ENCODE data around the gene ALDH1L1.

ALDH1L1 gene

GRCh38 chr3:126132751-126133511, 47.5 kb downstream of the ALDH1L1 start:
- no peak for DNase-seq

DNA sequence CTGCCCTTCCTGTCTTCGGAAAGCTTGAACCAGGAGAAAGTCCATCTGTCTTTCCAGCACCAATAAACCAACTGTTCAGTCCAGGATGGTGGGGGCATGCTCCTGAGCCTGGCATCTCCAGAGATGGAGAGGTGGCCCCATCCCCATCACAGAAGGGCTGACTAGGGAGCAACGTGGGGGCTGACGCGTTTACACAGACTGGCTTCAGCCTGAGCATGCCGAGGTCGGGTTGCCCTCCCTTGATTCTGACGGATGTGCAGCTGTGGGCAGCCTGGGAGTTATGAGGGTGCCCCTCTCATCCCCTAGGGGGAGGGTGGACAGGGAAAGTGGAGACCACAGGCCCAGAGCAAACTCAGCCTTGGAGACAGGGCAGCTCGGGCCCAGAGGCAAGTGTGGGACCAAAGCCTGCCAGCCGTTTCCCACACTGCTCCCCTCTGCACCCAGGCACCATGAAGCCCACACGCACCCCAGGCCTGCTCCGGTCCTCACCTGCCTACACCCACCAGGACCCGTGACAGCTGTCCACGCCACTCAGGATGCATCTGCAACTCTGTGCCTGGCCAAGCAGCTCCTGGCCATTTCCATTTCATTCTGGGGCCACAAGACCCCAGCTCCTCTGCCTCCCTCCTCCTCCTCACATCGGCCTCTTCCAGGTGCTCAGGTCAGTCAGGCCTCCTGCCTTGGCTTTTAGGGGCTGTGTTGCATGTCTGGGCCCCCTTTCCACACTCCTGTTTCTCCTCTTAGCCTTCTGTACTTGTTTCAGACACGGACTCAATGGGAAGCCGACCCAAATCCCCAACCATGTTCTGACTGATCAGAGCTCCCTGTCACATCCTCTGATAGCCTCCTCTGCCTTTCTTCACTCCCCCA, 48.3 kb downstream of the ALDH1L1 start:
- no peak for DNase-seq

DNA sequence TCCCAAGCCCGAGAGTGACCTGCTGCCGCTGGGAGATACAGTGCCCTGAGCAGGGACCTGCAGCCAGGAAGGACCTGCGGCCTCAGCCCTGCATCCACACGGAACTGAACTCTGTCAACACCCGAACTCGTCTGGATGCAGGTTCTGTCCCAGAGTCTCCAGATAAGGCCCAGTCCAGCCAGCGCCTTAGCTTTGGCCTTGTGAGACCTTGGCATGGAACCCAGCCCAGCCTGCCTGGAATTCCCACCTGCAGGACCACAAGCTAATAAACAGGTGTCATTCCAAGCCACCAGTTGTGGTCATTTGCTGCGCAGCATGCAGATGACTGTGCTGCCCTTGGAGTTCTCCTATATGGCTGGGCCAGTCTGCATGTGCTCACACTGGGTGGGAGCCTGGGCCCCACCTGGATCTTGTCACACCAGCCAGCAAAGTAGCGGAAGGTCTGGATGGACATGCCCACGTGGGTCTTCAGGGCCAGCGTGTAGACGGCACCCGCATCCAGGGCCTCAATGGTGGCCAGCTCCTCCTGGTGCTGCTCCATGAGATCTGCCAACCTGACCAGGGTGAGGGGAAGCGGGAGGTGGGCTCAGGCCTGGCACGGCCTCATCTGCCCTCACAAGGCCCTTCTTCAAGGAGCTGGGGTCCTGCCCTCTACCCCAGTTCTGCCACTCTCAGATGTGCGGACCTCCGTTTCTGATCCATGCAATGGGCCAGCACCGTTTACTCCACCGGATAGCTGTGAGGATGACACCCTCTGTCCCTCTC, 49.2 kb downstream of the ALDH1L1 start:
- no peak for DNase-seq

GRCh38 chr3:126130081-126130855, 50.1 kb downstream of the ALDH1L1 start:
- no peak for DNase-seq

DNA sequence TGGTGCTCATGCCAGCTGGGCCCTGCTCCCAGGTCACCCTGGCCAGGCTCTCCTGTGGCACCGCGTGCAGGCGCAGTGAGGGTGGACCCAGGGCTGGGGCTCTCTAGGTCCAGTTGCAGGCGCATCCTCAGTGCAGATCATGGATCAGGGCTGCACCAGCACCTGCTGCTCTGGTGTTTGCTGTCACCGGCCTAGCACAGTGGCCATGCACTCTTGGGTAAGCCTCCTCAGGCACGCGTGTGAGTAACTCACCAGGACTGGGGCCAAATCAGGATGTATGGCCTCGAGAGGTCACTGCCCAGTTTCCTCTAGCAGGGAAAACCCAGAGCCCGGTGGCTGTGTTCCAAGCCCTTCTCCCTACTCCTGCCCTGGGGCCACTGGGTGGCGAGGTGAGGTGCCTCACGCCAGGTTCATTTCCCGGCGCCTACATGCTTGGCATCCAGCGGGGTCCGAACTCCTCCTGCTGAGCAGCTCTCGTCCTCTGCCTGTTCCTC, 50.9 kb downstream of the ALDH1L1 start:
- no peak for DNase-seq

GRCh38 chr3:126128504-126129397, 51.6 kb downstream of the ALDH1L1 start:
- DNase-seq, result no peak

DNA sequence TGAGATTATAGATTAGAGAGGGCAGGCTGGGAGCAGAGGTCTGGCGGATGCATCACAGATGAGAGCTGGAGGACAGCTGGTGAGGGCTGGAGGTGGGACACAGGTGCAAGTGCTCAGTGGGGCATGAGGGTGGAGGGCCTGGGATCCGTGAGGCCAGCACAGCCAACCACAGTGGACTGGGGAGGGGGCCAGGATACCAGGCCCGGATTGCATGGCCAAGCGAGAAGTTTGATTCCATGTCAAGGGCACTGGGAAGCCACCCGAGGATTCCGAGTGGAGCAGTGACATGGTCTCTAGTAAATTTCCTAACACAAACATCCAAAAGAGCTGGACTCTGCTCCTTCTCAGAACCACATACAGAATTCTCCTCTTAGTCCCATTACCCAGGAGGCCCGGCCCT, 52.5 kb downstream of the ALDH1L1 start:
- no peak for DNase-seq

DNA sequence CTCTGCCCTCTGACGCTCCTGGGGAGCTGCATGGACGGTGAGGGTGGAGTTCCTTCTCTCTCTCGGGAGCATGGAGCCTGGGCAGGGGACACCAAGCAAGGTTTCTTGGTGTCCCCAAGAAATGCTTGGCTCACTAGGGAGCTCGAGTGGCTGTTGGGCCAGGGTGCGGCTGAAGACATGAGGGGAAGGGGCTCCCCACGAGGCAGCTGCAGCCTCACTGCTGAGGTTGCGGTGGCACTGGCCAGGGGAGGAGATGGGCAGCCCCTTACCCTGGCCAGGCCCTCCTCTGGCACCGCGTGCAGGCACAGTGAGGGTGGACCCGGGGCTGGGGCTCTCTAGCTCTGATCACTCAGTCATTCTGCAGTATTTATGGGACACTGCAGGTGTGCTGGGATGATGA, 52.9 kb downstream of the ALDH1L1 start:
- DNase-seq, result no peak

GRCh38 chr3:126126811-126127431, 53.5 kb downstream of the ALDH1L1 start:
- DNase-seq, result no peak

DNA sequence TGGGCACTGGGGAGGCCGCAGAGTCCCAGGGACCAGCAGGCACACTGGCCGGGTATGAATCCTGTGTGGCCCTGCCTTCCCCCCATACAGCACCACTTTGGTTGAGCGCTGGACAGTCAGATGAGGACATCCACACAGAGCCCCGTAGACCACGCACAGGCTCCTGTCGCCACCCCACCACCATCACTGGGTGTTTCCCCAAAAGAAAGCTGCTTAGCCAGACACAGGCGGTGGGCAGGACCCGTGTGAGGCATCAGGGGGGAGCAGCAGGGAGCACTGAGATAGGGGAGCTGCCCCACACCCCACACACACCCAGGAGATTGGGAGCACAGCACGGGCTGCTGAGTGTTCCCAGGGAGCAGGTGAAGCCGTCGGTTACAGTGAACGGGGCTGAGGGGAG, 54.1 kb downstream of the ALDH1L1 start:
- DNase-seq, result no peak

- no peak for DNase-seq
These were observed 54.6 kb downstream of the ALDH1L1 start for GRCh38 chr3:126125781-126126251.

DNA sequence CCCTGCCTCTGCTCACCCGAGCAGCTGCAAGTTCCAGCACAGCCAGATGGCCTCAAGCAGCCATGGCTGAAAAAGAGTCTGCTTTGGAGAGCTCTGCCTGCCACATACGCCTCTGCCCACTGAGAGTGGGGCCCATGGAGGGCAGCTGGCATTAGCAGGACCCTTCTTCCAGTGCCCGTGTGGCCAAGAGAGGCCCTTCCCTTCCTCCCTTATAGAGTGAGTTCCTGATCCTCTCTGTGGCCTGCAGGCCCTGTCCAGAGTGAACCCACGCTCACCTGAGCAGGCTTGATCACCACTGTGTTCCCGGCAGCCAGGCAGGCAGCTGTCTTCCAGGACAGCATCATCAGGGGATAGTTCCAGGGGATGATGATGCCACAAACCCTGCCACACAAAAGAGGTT, 55.0 kb downstream of the ALDH1L1 start:
- DNase-seq, result no peak

- DNase-seq, result no peak
These were observed 55.5 kb downstream of the ALDH1L1 start for GRCh38 chr3:126124896-126125295.

GRCh38 chr3:126124148-126124868, 56.1 kb downstream of the ALDH1L1 start:
- DNase-seq, result no peak

- DNase-seq, result no peak
These were observed 58.8 kb downstream of the ALDH1L1 start for GRCh38 chr3:126121632-126122031.

DNA sequence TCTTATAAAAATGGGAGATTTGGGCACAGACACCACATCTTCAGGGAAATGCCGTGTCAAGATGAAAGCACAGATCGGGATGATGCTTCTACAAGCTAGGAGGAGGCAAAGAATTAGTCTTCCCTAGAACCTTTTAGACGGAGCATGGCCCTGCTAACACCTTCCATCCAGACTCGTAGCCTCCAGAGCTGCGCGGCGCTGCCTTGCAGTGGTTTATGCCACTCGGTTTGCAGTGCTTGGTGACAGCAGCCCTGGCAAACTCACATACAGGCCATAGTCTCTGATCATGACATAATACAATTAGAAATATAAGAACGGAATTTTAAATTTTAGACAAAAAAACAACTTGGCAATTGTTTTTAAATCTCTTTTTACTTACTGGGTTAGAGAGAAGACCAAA, 59.3 kb downstream of the ALDH1L1 start:
- no peak for DNase-seq

DNA sequence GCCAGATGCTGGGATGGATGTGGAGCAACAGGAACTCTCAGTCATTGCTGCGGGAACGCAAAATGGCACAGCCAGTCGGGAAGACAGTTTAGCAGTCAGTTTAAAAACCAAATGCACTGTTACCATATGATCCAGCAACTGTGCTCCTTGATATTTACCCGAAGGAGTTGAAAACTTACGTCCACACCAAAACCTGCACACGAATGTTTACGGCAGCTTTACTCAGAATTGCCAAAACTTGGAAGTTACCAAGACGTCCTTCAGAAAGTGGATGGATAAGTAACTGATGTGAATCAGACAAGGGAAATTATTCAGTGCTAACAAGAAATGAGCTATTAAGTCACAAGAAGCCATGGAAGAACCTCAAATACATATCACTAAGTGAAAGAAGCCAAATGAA, 60.4 kb downstream of the ALDH1L1 start:
- DNase-seq, result no peak

DNA sequence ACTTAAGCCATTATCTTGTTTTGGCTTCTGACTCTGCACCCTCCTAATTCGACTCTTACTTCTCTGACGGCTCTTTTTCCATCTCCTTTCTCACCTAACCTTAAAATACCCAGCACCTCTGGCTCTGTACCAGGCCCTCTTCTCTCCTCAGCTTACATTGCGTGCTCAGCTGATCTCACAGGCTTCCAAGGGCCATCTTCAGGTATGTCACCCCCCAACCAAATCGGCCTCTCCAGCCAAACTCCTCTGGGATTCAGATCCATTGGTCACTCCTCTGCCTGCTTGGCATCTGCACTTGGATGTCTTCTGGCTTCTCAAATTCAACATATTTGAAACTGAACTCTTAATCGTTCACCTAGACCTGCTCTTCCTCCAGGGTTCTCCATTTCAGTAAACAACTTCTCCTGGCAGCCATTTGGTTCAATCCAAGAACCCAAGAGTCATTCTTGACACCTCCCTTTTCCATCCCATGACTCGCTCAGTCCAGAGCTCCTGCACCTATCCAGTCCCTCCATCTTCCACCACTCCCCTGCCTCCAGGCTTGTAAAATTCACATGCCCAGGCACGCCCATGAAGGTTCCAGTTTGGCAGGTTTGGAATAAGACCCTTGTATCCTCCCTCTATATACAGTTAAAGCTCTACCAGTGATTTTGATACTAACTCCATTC, 61.2 kb downstream of the ALDH1L1 start:
- DNase-seq, result no peak

DNA sequence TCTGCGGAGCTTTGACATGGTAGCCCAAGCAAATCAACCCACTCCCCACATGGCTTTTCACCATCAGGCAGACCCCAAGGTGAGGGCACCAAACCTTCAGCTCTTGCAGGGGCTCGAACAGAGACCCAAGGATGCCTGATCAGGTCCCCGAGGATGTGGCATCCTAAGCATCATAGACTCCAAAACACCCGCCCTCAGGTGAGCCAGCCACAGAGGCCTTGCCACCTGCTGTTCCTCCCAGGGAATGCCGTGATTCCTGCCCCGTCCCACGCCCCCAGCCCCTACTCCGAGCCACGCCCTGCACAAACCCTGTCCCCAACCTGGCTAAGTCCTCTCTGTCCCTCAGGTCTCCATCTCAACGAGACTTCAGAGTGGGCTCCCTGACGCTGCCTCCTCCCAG, 61.8 kb downstream of the ALDH1L1 start:
- no peak for DNase-seq

- DNase-seq, result no peak
These were observed 62.6 kb downstream of the ALDH1L1 start for GRCh38 chr3:126117786-126118185.

Data from GF-D8 (cell line).